Suprapubic skin (tissue), 3 donors: ENCODE data around the gene OR2B2.

Experiments used
- POLR2A ChIP-seq, 2 donors: fragments of 450-650 bp; IDR thresholded peaks; one replicate each; pipeline ENCODE4 v1.6.1; 2017; ENCODE audit warnings: antibody characterized with exemption in 2 of 2, mild to moderate bottlenecking in 2 of 2, moderate library complexity in 2 of 2
- TF ChIP-seq, protein P1 (sequence below), 2 donors: fragments of 200-600 bp in 1 of 2; fragments of 450-650 bp in 1 of 2; sonication (generic) in 1 of 2; IDR thresholded peaks; one replicate each; pipeline ENCODE4 v1.5.1; 2016 to 2019; ENCODE audit warnings: antibody characterized with exemption in 2 of 2, mild to moderate bottlenecking in 1 of 2, moderate library complexity in 1 of 2

DNA sequence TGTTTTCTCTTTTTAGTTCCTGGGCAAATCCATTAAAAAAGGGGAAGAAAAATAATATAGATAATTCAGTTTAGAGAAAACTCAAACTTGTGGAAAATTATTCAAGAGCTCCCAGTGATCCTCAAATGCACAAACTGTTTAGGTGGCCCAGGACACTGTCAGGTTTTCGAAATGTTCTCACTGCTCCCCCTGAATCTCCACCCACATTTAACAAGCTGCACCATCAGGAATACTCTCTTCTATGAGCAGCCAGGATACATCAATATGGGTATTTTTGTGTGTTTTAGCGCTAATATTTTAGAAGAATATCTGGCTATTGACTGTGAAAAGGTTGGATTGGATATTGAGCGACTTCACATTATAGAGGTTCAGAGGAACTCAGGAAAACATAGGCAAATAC lies 43.9 kb downstream of the OR2B2 start:
- TF ChIP-seq, protein P1, sequence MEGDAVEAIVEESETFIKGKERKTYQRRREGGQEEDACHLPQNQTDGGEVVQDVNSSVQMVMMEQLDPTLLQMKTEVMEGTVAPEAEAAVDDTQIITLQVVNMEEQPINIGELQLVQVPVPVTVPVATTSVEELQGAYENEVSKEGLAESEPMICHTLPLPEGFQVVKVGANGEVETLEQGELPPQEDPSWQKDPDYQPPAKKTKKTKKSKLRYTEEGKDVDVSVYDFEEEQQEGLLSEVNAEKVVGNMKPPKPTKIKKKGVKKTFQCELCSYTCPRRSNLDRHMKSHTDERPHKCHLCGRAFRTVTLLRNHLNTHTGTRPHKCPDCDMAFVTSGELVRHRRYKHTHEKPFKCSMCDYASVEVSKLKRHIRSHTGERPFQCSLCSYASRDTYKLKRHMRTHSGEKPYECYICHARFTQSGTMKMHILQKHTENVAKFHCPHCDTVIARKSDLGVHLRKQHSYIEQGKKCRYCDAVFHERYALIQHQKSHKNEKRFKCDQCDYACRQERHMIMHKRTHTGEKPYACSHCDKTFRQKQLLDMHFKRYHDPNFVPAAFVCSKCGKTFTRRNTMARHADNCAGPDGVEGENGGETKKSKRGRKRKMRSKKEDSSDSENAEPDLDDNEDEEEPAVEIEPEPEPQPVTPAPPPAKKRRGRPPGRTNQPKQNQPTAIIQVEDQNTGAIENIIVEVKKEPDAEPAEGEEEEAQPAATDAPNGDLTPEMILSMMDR (IDR thresholded peaks at IDR 0.05): no peak
- TF ChIP-seq POLR2A (IDR thresholded peaks at IDR 0.05): no peak
